ENCODE results near the gene AMDHD2.
"Not testable (repeated sequence)": the region's sequence is repeated elsewhere in the genome, so short reads cannot be mapped to it uniquely, and the experiment has no call there.

Gene AMDHD2

GRCh38 chr16:2580143-2580542 is 60.0 kb downstream of the AMDHD2 start:
- not testable (repeated sequence) for DNase-seq (ENCODE audit: low read depth in 2 of 2)

- not testable (repeated sequence) for DNase-seq (ENCODE audit: low read depth in 2 of 2)
Observed at GRCh38 chr16:2580818-2581217, 60.6 kb downstream of the AMDHD2 start.
